GM18499 (cell line): ENCODE measurements around the gene WDR62.

ENCODE experiments used
- ATAC-seq: cut with Tn5 transposase; IDR thresholded peaks from one replicate; pipeline ENCODE4 v1.9.1; 2021; ENCODE audit warnings: moderate number of reproducible peaks; ENCODE audit not compliant: insufficient read depth, unreplicated experiment

WDR62 gene

DNA sequence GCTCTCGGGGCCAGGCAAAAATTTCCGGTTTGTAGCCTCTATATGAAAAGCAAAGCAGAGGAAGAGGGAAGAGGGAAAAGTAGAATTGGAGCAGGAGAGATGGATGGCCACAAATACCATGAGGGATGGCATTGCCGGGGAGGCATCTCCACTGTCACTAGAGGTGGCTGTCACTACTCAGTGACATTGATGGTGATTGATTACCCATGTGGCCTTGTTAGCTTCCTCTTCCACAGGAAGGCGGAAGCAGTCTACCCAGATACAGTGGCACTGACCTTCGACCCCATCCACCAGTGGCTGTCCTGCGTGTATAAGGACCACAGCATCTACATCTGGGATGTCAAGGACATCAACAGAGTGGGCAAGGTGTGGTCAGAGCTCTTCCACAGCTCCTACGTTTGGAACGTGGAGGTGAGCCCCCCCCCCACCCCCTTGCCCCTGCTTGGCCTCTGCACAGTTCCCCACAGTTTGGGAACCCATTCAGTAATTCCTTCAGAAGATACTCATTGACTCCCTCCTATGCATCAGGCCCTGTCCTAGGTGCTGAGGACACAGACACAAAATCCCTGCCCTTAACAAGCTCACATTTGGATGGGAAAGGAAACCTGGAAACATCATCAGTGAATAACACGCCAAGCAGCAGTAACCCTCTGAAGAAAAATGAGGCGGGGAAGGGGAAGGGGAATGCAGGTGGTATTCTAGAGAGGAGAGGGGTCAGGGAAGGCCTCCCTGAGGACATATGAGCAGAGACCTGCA is 18.6 kb downstream of the WDR62 start:
- ATAC-seq, result no peak

DNA sequence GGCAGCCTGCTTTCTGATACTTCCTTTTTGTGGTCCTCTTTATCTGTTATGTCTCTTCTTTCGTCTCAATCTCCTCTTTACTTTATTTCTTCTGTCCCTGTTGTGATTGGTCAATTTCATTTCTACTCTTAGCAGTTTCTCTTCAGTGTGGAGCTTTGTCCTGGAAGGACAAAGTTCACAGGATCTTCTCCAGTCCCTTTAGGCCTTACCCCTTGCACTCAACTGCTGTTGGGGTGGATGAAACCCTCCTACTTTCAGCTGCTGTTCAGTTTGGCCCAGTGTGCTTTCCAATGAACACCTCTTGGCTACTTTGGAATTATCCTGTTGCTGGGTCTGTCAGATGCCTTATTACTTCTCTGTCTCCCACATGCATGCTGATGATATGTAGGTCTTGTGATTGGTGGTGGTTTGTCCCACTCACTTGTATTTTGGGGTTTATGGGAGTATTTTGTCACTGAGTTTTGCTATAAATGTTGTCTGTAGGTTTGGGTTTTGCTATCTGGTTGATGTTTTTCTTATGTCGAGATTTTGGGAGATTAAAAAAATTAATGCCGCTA is 24.8 kb downstream of the WDR62 start:
- ATAC-seq, result no peak

DNA sequence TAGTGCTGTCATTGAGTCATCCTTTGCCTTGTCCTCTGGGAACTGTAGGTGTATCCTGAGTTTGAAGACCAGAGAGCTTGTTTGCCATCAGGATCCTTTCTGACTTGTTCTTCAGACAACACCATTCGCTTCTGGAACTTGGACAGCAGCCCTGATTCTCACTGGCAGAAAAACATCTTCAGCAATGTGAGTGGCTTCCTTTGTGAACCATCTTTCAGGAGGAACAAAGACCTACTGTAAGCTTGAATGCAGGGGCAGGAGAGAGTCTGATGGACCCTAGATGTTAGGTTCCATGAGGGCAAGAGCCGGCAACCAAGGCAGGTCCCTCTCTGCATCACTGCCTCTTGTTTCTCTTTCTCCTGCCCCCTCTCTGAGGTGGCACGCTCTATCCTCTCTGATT is 26.7 kb downstream of the WDR62 start:
- no peak for ATAC-seq

DNA sequence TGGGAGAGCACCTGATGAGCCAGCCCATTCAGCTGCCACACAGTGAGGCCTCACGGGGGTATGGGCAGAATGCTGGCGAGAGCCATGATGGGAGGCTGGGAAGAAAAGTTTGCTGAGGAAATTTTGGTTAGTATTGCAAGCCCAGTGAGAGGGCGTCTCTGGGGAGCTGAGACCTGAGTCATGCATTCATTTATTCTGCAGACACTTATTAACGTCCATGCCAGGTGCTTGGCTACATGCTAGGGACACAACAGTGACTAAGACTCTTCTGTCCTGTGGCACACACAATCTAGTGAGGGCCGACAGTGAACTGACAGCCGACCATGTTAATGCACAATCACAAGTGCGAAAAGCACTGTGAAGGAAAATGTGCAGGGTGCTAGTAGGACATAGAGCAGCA is 27.2 kb downstream of the WDR62 start:
- ATAC-seq, result no peak

DNA sequence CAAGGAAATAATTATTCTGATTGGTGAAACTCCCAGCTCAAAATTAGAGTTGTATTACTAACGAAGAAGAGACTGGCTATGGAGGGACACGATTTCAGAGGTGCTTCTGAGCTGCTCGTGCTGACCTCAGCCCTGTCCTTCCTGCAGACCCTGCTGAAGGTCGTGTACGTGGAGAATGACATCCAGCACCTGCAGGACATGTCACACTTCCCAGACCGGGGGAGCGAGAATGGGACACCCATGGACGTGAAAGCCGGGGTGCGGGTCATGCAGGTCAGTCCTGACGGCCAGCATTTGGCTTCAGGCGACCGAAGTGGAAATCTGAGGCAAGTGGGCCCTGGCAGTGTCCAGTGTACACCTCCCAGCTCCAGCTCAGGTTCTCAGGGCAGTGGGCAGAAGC is 28.2 kb downstream of the WDR62 start:
- ATAC-seq, result no peak

DNA sequence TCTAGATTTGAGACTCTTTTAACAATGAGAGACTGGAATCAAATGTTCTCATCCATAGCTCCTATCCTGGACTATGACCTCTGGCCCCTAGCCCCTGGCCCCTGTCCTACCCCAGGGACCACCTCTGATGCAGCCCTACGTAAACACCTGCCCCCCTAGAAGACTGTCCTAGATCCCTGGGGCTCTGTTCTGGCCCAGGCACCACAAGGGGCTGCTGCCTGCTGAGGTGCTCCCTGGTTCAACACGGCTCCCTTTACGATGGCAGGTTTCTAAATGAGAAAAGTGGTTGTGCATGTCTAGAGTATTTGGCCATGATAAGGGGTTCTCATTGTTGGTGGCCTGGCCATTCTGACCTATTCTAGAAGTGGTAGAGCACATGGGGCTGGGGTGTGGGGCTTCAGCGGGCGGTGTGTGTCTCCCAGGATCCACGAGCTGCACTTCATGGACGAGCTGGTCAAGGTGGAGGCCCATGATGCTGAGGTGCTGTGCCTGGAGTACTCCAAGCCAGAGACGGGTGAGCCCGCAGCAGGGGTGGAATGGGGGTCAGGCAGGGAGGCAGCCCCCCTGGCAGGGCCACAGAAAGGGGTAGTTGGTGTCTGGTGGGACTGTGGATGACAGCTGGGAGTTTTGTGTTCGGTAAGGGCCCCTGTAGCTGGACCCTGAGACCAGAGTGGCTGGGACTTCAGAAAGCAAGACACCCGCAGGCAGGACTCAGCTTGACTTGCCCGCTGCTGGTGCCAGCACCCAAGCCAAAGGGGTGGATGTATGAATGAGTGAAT is 29.7 kb downstream of the WDR62 start:
- ATAC-seq, result no peak

DNA sequence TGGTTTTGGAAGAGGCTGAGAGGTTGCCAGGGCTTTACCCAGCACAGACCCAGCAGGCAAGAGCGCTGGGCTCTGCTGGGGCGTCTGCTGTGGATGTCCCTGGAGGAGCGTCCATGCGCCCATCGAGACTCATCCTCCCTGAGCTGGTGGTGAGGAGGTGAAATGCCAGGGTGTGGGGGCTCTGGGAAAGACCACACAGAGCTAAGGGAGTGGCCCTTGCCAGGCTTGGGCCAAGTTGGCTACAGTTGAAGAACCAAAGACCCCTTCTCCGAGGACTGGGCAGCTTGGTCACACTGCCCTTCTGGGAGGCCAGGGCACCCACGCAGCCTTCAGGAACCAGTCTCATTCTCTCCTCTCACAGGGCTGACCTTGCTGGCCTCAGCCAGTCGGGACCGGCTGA is 31.6 kb downstream of the WDR62 start:
- ATAC-seq, result no peak

DNA sequence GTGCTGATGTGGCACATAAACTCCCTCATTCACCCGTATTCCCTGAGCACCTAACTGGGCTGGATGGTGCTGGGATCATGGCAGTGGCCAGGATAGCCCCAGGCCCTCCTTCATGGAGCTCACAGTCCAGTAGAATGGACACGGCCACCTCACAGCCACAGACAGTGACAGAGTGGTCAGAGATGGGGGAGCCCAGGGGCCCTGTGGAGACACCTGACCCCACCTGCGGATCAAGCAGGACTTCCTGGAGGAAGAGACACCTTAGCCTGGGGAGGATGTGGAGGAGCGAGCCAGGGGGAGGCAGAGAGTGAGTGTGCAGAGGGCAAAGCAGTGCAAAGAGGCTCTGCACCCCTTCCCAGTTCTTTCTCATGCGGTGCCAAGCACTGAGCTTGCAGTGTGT is 35.1 kb downstream of the WDR62 start:
- ATAC-seq, result no peak

DNA sequence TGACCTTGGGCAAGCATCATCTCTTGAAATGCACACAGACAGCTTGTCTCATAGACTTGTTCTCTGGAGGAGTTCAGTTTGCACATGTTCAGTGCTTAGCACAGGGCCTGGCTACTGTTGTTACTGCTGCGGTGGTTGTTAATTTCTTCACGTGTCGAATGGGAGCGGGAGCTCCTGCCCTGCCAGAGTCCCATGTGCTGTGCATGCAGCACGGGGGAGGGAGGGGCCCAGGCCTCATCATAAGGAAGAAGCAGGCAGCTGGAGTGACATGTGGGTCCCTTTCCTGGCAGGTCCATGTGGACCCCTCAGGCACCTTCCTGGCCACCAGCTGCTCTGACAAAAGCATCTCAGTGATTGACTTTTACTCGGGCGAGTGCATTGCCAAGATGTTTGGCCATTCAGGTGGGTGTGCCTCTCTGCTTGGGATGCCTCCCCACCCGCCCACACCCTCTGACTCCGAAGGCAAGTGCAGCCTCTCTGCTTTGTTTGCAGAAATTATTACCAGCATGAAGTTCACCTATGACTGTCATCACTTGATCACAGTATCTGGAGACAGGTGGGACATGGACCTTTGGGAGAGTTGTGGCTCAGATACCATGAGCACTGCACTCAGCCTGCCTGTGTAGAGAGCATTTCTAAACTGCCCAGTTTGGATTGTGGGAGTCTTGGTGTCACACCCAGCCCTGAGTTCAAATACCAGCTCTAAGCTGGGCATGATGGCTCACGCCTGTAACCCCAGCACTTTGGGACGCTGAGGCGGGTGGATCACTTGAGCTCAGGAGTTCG is 36.4 kb downstream of the WDR62 start:
- no peak for ATAC-seq

DNA sequence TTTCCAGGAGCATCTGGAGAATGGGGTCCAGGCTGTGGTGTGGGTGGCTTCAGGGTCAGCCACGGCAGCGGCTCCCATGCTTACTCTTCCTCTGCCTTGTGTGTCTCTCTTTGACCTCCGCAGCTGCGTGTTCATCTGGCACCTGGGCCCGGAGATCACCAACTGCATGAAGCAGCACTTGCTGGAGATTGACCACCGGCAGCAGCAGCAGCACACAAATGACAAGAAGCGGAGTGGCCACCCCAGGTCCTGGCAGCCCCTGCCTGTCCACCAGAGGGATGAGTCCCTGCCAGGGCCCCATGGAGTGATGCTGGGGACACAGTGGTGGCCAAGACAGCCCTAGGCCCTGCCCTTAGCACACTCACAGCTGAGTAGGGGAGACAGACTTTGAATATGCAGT is 37.9 kb downstream of the WDR62 start:
- ATAC-seq, result no peak

DNA sequence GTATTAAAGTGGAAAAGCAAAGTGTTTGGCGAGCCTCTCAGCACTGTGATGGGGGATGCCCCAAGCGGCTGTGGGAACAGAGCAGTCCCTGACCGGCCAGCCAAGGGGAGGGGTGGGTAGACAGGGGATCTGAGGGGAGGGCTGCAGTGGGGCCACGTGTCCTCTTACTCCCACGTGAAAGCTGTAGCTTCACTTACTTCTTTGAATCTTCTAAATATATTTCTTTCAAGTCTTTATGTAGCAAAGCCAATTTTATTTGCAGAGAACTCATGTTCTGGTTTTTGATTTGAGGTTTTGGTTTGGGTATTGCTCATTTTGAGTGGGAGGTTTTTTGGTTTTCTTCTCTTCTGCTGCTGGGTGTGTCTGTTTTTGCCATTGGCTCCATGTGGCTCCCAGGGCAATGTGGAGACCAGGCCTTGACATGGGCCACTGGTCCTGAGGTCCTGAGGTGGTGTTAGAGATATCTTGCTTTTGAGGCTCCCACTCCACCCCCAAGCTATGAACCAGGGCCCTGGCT is 38.5 kb downstream of the WDR62 start:
- ATAC-seq, result no peak

DNA sequence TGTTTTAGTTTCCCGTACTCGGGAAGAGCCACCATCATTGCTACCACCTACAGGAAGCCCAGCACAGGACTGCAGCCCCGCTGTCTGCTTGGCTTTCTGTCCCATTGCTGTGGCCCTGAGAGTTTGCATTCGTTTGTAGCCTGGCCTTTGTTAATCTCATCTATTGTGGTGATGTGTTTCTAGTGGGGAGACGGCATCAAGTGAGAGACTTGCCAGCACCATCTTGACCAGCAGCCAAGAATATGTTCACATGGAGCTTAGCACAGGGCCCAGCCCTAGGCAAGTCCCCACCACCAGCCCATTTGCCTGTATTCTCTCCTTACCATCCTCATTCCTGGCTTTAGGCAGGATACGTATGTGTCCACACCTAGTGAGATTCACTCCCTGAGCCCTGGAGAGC is 39.0 kb downstream of the WDR62 start:
- no peak for ATAC-seq

DNA sequence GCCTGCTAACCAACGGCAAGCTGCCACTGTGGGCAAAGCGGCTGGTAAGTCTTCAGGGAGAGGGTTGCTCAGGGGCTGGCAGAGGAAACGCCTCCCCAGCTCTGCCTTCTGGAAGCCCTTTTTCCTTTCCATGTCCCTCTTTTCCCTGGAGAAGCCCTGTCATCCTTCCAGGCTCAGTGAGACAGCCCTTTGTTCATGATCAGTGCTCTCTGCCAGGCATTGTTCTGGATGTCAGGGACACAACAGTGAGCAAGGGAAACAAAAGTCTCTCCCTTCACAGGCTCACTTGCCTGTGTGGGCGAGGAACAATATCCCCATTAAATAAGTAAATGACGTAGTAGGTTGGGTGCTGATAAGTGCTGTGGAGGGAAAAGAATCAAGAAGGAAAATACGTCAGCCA is 42.3 kb downstream of the WDR62 start:
- no peak for ATAC-seq

DNA sequence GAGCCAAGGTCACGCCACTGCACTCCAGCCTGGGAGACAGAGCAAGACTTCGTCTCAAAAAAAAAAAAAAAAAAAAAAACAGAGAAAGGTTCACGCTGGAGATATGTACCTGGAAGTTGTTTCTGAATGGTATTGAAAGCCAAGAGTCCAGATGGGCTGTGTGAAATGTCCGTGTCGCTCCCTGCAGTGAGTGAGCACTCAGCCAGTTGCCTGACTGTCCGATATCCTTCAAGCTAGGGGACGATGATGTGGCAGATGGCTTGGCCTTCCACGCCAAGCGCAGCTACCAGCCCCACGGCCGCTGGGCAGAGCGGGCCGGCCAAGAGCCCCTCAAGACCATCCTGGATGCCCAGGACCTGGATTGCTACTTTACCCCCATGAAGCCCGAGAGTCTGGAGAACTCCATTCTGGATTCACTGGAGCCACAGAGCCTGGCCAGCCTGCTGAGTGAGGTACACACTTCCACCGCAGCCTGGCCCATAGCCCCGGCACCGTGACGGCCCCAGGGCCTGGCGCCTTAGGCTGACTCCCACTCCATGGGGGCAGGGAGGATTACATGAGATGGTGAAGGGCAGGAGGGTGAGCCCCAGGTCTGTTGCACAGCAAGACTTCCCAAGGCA is 44.6 kb downstream of the WDR62 start:
- ATAC-seq, result no peak

DNA sequence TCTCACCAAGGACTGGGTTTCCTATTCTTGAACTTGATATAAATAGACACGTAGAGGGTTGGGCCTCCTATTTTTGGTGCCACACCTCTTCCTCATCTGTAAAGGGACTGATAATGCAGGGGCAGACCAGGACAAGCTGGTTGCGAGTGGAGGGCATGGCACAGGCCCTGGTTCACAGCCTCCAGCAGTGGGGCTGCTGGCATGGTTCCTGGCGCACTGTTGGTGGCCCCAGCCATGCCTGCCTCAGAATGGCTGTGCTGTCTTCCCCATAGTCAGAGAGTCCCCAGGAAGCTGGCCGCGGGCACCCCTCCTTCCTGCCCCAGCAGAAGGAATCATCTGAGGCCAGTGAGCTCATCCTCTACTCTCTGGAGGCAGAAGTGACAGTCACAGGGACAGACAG is 45.8 kb downstream of the WDR62 start:
- no peak for ATAC-seq

DNA sequence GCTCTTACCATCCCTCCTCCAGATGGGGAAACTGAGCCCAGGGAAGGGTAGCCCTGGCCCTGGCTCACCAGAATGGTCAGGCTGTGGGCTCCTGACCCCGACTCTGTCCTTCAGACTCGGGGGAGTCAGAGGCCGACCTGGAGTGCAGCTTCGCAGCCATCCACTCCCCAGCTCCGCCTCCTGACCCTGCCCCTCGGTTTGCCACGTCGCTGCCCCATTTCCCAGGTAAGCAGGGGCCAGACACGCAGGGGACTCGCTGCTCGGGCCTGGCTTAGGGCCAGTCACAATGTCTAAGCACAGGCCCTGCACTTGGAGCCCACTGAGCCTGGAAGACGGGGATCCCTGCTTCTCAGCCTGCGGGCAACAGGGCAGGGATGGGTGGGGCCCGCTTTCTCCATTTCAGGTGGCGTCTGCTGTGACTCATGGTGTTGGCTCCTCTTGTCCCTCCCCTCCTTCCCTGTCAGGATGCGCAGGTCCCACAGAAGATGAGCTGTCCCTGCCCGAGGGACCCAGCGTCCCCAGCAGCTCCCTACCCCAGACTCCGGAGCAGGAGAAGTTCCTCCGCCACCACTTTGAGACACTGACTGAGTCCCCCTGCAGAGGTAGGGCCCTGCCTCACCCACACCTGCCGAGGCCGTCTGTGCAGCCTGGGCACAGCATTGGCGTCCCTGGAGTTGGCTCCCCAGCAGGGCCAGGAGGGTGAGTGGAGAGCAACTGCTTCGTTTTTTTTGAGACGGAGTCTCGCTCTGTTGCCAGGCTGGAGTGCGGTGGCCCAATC is 47.0 kb downstream of the WDR62 start:
- no peak for ATAC-seq

DNA sequence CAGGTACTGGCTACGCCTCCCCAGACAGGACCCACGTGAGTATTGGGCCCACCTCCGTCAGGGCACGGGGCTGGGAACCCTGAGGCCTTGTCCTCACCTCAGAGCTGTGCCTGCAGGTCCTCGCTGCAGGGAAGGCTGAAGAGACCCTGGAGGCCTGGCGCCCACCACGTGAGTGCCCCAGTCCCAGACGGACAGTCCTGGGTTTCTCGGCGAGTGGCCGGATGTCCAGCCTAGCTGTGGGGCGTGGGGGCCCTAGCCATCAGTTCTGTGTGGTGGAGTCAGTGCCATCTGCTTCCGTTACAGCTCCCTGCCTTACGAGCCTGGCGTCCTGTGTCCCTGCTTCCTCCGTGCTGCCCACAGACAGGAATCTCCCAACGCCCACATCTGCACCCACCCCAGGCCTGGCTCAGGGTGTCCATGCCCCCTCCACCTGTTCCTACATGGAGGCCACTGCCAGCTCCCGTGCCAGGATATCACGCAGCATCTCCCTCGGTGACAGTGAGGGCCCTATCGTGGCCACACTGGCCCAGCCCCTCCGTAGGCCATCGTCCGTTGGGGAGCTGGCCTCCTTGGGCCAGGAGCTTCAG is 48.4 kb downstream of the WDR62 start:
- ATAC-seq, result no peak

DNA sequence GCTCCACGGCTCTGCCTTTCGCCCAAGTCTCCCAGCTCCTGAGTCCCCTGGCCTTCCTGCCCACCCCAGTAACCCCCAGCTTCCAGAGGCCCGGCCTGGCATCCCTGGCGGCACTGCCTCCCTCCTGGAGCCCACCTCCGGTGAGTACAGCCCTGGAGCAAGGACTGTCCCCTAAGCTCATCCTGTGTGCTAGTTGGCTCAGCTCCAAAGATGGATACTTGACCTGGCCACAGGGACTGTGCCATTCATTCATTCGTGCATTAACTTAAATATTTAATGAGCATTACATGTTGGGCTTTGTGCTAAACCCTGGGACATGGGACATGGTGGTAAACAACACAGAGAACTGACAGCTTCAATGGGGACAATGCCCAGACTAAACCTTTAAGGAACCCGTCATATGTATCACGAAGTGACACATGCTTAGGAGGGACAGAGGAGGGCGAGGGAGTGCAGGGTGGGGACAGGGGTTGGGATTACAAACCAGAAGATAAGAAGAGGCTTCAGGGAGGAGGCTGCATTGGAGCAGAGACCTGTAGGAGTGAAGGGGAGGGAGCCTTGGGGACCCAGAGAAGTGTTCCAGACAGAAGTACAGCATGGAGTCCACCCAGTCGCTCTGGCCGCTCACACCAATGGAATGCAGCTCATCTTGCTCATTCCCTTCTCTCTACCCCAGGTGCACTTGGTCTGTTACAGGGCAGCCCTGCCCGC is 49.3 kb downstream of the WDR62 start:
- ATAC-seq, result no peak

DNA sequence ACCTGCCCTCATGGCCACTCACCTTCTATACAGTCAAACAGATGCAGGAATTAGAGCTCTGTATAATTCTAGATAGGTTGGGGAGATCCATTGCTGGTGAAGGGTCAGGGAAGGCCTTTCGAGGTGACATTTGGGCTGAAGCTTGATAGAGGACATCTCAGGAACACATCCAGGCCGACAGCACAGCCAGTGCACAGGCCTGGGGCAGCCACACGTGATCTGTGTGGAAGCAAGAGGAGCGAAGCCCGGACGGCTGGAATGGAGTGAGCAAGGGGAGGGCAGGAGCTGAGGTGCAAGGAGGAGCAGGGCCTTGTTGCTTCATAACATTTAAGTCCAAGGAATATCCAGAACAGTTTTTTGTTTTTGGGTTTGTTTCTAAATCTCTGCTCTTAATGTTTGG is 51.7 kb downstream of the WDR62 start:
- ATAC-seq, result no peak
